ENCODE results near the gene FOXRED2.

Gene FOXRED2

GRCh38 chr22:36514766-36515165 lies 7.9 kb upstream of the FOXRED2 start:
- no peak for DNase-seq

GRCh38 chr22:36512991-36513390 lies 6.2 kb upstream of the FOXRED2 start:
- DNase-seq, result no peak

- DNase-seq, result no peak
Observed at GRCh38 chr22:36512333-36512732, 5.5 kb upstream of the FOXRED2 start.

GRCh38 chr22:36510966-36511881 lies 4.4 kb upstream of the FOXRED2 start:
- no peak for DNase-seq

- DNase-seq, result no peak
Observed at GRCh38 chr22:36510384-36510783, 3.5 kb upstream of the FOXRED2 start.

- DNase-seq, result no peak
Observed at GRCh38 chr22:36507518-36508010, 724 bp upstream of the FOXRED2 start.

GRCh38 chr22:36505998-36506635 lies 723 bp downstream of the FOXRED2 start:
- DNase-seq, result no peak

GRCh38 chr22:36497910-36498665 lies 8.8 kb downstream of the FOXRED2 start:
- DNase-seq, result no peak

GRCh38 chr22:36493690-36494110 lies 13.1 kb downstream of the FOXRED2 start:
- DNase-seq, result no peak

- no peak for DNase-seq
Observed at GRCh38 chr22:36492109-36492508, 14.7 kb downstream of the FOXRED2 start.

GRCh38 chr22:36491155-36491554 lies 15.7 kb downstream of the FOXRED2 start:
- no peak for DNase-seq

- peak; percentile 51 for DNase-seq
Observed at GRCh38 chr22:36486619-36487384, 20.0 kb downstream of the FOXRED2 start.

GRCh38 chr22:36481393-36482168 lies 25.3 kb downstream of the FOXRED2 start, which contains the start of gene TXN2:
Gene TXN2 (minus strand): TSS chr22:36481640. CDS start chr22:36480837, 803 bp downstream.
- DNase-seq, result peak; percentile 96

GRCh38 chr22:36480941-36481392 lies 25.9 kb downstream of the FOXRED2 start:
- no peak for DNase-seq

- no peak for DNase-seq
Observed at GRCh38 chr22:36478966-36479365, 27.9 kb downstream of the FOXRED2 start.

GRCh38 chr22:36475341-36475740 lies 31.5 kb downstream of the FOXRED2 start:
- DNase-seq, result no peak

- DNase-seq, result no peak
Observed at GRCh38 chr22:36472689-36473088, 34.2 kb downstream of the FOXRED2 start.

- DNase-seq, result no peak
Observed at GRCh38 chr22:36471341-36471821, 35.5 kb downstream of the FOXRED2 start.

GRCh38 chr22:36470994-36471331 lies 35.9 kb downstream of the FOXRED2 start:
- DNase-seq, result no peak

- peak; percentile 77 for DNase-seq
Observed at GRCh38 chr22:36470162-36470993, 36.5 kb downstream of the FOXRED2 start.
